Esophagus squamous epithelium (tissue), 4 donors: ENCODE measurements around the gene PGM2.

Experiments used
- CTCF ChIP-seq, 6 experiments: fragments of 450-650 bp in 4 of 6; fragments of 200-600 bp in 2 of 6; sonication (generic) in 2 of 6; IDR thresholded peaks; one replicate each; pipeline ENCODE4 v1.5.1; 2016 to 2019; ENCODE audit warnings: antibody characterized with exemption in 6 of 6, mild to moderate bottlenecking in 4 of 6, moderate library complexity in 4 of 6
- POLR2A ChIP-seq, 4 donors: fragments of 450-650 bp; IDR thresholded peaks; one replicate each; pipeline ENCODE4 v1.6.1; 2017; ENCODE audit warnings: antibody characterized with exemption in 4 of 4, mild to moderate bottlenecking in 4 of 4, moderate library complexity in 3 of 4

- no peak for TF ChIP-seq CTCF (IDR thresholded peaks at IDR 0.05)
- no peak for TF ChIP-seq POLR2A (IDR thresholded peaks at IDR 0.05)
Observed at GRCh38 chr4:37821953-37822605, 4.4 kb upstream of the PGM2 start.
